ENCODE measurements around the gene ERFE. TPM values are rescaled to one million over a fixed set of nuclear protein-coding genes. Genes with fewer than 3 reads are reported as not detected.

ERFE gene
- total RNA-seq, 2 donors from 2014 or later, result 1.3 to 1.5 TPM

GRCh38 chr2:238203094-238203972 is 44.6 kb downstream of the ERFE start, which contains the start of gene ILKAP:
Gene ILKAP (minus strand): TSS chr2:238203695. CDS start chr2:238203553, 142 bp downstream.
- DNase-seq (ENCODE audit: low spot score), result peak; percentile 33
- no peaks in the 10 kb centered on the region for H3K36me3 ChIP-seq
- no peaks in the 10 kb centered on the region for H3K27me3 ChIP-seq (replicated peaks; ENCODE audit: insufficient read depth)
- TF ChIP-seq, protein P1, sequence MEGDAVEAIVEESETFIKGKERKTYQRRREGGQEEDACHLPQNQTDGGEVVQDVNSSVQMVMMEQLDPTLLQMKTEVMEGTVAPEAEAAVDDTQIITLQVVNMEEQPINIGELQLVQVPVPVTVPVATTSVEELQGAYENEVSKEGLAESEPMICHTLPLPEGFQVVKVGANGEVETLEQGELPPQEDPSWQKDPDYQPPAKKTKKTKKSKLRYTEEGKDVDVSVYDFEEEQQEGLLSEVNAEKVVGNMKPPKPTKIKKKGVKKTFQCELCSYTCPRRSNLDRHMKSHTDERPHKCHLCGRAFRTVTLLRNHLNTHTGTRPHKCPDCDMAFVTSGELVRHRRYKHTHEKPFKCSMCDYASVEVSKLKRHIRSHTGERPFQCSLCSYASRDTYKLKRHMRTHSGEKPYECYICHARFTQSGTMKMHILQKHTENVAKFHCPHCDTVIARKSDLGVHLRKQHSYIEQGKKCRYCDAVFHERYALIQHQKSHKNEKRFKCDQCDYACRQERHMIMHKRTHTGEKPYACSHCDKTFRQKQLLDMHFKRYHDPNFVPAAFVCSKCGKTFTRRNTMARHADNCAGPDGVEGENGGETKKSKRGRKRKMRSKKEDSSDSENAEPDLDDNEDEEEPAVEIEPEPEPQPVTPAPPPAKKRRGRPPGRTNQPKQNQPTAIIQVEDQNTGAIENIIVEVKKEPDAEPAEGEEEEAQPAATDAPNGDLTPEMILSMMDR (IDR thresholded peaks at IDR 0.05), result no peak
- peak; percentile 89 for ATAC-seq (ENCODE audit: insufficient number of reproducible peaks, low FRiP score, low read depth)
- H3K4me1 ChIP-seq (ENCODE audit: control insufficient read depth in 1 of 2, low read depth in 2 of 2), result peaks cover 26 to 41% of the 10 kb centered on the region in 2 donors
- peak within 1 kb of the TSS; percentile 87 to 92 for H3K27ac ChIP-seq
- H3K4me3 ChIP-seq, result peak within 1 kb of the TSS; percentile 84
- H3K9me3 ChIP-seq, result no peaks in the 10 kb centered on the region

DNA sequence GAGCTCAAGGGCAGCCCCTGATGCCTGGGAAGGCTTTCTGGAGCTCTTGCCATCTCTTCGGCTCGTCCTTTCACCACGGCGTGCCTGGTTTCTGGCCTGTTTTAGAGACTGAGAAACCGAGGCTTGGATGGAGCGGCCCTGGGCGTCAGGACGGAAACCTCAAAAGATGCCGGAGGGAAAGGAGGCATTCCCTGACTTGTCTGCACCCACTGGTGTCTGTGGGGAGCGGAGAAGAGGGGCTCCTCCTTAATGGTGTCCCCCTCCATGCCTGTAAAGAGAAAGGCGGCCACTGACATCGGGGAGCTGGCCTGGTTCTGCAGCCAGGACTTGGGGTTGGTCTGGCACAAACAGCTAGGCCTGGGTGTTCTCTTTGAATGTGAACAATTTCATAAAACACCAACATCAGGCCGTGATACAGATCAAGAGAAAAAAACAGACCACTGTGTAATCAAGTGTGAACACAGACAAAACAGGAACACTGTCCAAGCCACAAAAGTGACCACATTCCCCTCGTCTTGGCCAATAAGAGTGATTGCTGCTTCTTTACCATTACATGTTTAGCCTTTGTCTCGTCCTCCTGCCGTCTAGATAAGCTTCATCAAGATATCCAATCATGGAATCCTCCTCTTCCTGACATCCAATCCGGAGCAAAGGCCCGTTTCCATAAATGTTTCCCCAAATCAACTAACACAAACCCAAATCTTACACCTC is 45.4 kb downstream of the ERFE start:
- no peaks in the 10 kb centered on the region for H3K27me3 ChIP-seq (replicated peaks; ENCODE audit: insufficient read depth)
- H3K27ac ChIP-seq, result peak overlapping the region; percentile 81 to 87
- H3K4me3 ChIP-seq, result peak overlapping the region; percentile 84
- H3K4me1 ChIP-seq (ENCODE audit: control insufficient read depth in 1 of 2, low read depth in 2 of 2), result peaks cover 26 to 33% of the 10 kb centered on the region in 2 donors
- ATAC-seq (ENCODE audit: insufficient number of reproducible peaks, low FRiP score, low read depth), result no peak
- TF ChIP-seq, protein P1 (IDR thresholded peaks at IDR 0.05), result no peak
- no peaks in the 10 kb centered on the region for H3K36me3 ChIP-seq
- no peak for DNase-seq (ENCODE audit: low spot score)
- no peaks in the 10 kb centered on the region for H3K9me3 ChIP-seq

DNA sequence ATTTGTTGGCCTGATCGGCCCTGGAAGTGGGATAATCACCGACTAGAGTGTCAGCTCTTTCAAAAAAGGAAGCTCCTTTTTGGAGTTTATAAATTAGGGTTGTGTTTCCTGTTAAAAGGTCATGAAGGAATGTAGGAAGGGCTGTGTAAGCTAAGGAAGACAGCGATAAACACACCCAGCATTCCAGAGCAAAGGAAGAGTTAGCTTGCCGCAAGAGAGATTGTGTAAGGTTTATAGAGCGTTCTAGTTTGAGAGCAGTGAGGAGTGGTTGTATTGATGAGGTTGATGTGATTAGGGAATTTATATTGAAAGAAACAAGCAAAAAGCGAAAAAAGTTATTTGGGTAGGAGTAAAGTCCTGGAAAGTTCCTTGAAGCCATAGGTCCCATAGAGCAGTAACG is 48.2 kb downstream of the ERFE start:
- Histone ChIP-seq H3K27me3 (replicated peaks; ENCODE audit: insufficient read depth) (no peaks in the 10 kb centered on the region), H3K36me3 (no peaks in the 10 kb centered on the region), H3K4me3 (no peak overlapping the region), H3K27ac (no peak overlapping the region), H3K9me3 (no peaks in the 10 kb centered on the region), H3K4me1 (ENCODE audit: control insufficient read depth in 1 of 2, low read depth in 2 of 2) (peaks cover 5 to 13% of the 10 kb centered on the region in 2 donors)
- DNase-seq (ENCODE audit: low spot score) (no peak), ATAC-seq (ENCODE audit: insufficient number of reproducible peaks, low FRiP score, low read depth) (no peak)
- TF ChIP-seq, protein P1 (IDR thresholded peaks at IDR 0.05), result no peak

DNA sequence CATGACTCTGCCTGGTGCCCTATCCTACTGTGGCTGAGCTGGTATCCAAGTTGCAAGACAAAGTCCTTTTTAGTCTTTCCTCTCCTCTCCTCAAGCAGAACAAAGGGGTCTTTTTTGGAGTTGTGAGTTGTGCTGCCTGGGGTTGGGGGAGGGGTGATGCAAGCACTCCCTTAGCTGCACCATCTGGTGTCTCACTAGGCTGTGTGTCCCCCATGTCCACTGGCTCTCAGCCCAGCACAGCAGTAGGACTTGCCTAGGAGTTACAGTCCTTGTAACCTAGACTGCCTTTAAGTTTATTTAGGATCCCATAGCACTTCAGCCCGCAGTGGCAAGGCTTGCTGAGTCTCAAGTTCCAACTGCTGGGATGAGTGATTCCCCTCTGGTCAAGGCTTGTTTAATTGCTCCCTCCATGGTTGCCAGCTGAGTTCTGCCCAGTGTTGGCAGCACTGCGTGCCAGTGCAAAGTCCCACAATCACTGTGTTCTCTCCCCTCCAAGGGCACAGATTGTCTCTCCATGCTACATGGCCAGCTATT is 57.9 kb downstream of the ERFE start:
- TF ChIP-seq, protein P1 (IDR thresholded peaks at IDR 0.05), result no peak
- H3K9me3 ChIP-seq, result no peaks in the 10 kb centered on the region
- H3K4me3 ChIP-seq, result no peak overlapping the region
- H3K4me1 ChIP-seq (ENCODE audit: control insufficient read depth in 1 of 2, low read depth in 2 of 2), result no peaks in the 10 kb centered on the region
- DNase-seq (ENCODE audit: low spot score) (no peak), ATAC-seq (ENCODE audit: insufficient number of reproducible peaks, low FRiP score, low read depth) (no peak)
- H3K27ac ChIP-seq, result no peak overlapping the region
- no peaks in the 10 kb centered on the region for H3K36me3 ChIP-seq
- H3K27me3 ChIP-seq (replicated peaks; ENCODE audit: insufficient read depth), result no peaks in the 10 kb centered on the region

Other genes starting within 250 kb of the ERFE start
- gene UBE2F, start 192.0 kb upstream of the ERFE start, total RNA-seq, result 10 to 100 TPM; 51.9 to 69.3 TPM
- gene SCLY, start 98.0 kb upstream of the ERFE start, total RNA-seq, result 10 to 100 TPM; 13.3 to 33.7 TPM
- under 1 TPM in 1 of 2 donors, not detected in 1; 0.35 TPM for gene ESPNL, start 58.6 kb upstream of the ERFE start, total RNA-seq
- gene KLHL30, start 20.3 kb upstream of the ERFE start, total RNA-seq, result 10 to 100 TPM; 18.3 to 33.4 TPM
- gene ILKAP, start 44.7 kb downstream of the ERFE start, total RNA-seq, result 10 to 100 TPM; 28.6 to 58.0 TPM
- 10 to 100 TPM in 1 of 2 donors, 1 to 10 TPM in 1; 2.5 to 12.3 TPM for gene HES6, start 81.1 kb downstream of the ERFE start, total RNA-seq
- 10 to 100 TPM; 14.2 to 26.2 TPM for gene PER2, start 129.6 kb downstream of the ERFE start, total RNA-seq
- 10 to 100 TPM; 19.4 to 23.7 TPM for gene TRAF3IP1, start 161.5 kb downstream of the ERFE start, total RNA-seq